Erythroblast (primary cell): ENCODE measurements around the gene ADAMTSL4.
A peak's percentile ranks its signal among the peaks of the same experiment; 100 is the strongest.
"Not testable (repeated sequence)": the region's sequence is repeated elsewhere in the genome, so short reads cannot be mapped to it uniquely, and the experiment has no call there.

ENCODE experiments used
- DNase-seq, 2 experiments: peaks; one replicate each; lab custom pipeline; 2025; lab: John Stamatoyannopoulos, UW
- GATA1 ChIP-seq: IDR thresholded peaks from 2 replicates; pipeline ENCODE4 v1.6.1; 2011; ENCODE audit warnings: low read depth, mild to moderate bottlenecking, control low read depth, low read length, moderate library complexity
- POLR2A ChIP-seq: IDR thresholded peaks from 2 replicates; pipeline ENCODE4 v1.6.1; 2011; ENCODE audit warnings: mild to moderate bottlenecking, low read length

ADAMTSL4 gene

GRCh38 chr1:150575518-150576366, 26.5 kb downstream of the ADAMTSL4 start:
- TF ChIP-seq POLR2A, result peak; percentile 17
- no peak for TF ChIP-seq GATA1
- DNase-seq, result no peak

DNA sequence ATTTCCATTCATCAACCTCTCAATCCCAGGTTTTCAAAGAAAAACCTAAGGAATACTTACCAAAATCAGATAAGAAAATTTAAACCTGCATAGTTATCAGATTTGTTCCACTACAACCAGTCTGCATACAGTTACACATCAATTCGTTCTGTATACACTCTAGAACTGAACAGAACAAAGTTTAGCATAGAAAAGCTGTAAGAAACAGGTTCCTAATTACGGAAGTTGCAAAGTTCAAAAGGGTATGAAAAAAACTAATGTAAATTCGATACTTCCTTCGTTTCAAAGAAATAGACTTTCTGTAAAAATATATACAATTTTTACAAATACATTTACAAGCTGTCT, 27.1 kb downstream of the ADAMTSL4 start:
- no peak for DNase-seq
- TF ChIP-seq POLR2A, result no peak
- no peak for TF ChIP-seq GATA1

- peak; percentile 3 for TF ChIP-seq POLR2A
- TF ChIP-seq GATA1, result no peak
- no peak for DNase-seq
These were observed 27.8 kb downstream of the ADAMTSL4 start for GRCh38 chr1:150576794-150577556.

- peak; percentile 49 to 63 for DNase-seq
- TF ChIP-seq GATA1, result no peak
- peak; percentile 30 for TF ChIP-seq POLR2A
These were observed 28.5 kb downstream of the ADAMTSL4 start for GRCh38 chr1:150577557-150578271.

GRCh38 chr1:150578272-150579109, 29.3 kb downstream of the ADAMTSL4 start:
- TF ChIP-seq GATA1 (no peak), POLR2A (no peak)
- peak; percentile 75 to 83 for DNase-seq

GRCh38 chr1:150579110-150579944, 30.1 kb downstream of the ADAMTSL4 start, which contains the start of gene MCL1:
Gene MCL1, minus strand, starts transcription at chr1:150579610. Its CDS starts 80 bp downstream, at chr1:150579530.
- no peak for TF ChIP-seq GATA1
- peak; percentile 93 for TF ChIP-seq POLR2A
- peak; percentile 95 for DNase-seq

- DNase-seq, result no peak
These were observed 30.9 kb downstream of the ADAMTSL4 start for GRCh38 chr1:150579945-150580642.

DNA sequence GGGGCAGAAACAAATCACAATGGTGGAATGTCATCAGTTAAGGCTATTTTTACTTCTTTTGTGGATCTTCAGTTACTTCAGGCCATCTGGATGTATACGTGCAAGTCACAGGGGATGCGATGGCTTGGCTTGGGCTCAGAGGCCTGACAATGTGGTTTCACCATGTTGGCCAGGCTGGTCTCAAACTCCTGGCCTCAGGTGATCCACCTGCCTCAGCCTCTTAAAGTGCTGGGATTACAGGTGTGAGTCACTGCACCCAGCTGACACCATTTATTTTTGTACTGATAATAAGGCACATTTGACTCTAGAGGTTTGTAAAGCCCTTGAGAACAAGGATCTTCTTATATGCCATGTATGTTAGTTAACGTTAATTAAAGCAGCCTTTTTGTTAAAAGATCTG, 31.8 kb downstream of the ADAMTSL4 start:
- DNase-seq, result not testable (repeated sequence)

More at GRCh38 chr1:150579945-150580642, 30.9 kb downstream of the ADAMTSL4 start:
- TF ChIP-seq POLR2A (no peak), GATA1 (no peak)

- not testable (repeated sequence) for DNase-seq
These were observed 32.2 kb downstream of the ADAMTSL4 start for GRCh38 chr1:150581437-150581836.

DNA sequence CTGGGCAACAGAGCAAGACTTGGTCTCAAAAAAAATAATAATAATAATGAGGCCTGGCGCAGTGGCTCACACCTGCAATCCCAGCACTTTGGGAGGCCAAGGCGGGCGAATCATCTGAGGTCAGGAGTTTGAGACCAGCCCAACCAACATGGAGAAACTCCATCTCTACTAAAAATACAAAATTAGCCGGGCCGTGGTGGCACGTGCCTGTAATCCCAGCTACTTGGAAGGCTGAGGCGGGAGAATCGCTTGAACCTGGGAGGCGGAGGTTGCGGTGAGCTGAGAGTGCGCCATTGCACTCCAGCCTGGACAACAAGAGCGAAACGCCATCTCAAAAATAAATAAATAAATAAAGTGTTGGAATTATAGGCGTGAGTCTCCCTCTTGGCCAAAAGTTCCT, 32.8 kb downstream of the ADAMTSL4 start:
- not testable (repeated sequence) for DNase-seq

DNA sequence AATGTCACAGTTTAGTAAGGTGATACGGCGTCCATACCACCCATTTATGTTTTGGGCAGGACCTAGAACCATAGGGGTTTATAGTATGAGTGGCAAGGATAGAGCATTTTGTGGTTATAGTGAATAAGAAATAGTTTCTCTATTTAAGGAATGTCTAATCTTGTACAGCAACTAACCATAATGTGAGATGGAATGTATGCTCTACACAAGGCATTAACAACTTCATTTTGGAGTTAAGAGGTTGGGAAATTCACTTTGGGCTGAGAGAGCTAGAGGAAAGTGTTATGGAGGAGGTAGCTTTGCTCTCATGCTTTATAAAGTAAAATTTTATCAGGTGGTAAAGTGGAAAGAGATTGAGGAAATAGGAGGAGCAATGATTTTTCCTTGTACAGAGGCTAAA, 33.2 kb downstream of the ADAMTSL4 start:
- no peak for DNase-seq
- TF ChIP-seq GATA1 (no peak), POLR2A (no peak)
